SK-N-SH treated with all-trans-retinoic acid at 6 μM for 48 hours (cell line): ENCODE data around the gene CTF1.

Source experiments
- BACH2 ChIP-seq: fragments of 250-450 bp; sonication (Bioruptor Pico); IDR thresholded peaks from 2 replicates; pipeline ENCODE4 v1.9.0; 2021; ENCODE audit warnings: mild to moderate bottlenecking, borderline replicate concordance
- CREB5 ChIP-seq: fragments of 250-450 bp; sonication (Bioruptor Pico); IDR thresholded peaks from 2 replicates; pipeline ENCODE4 v1.5.1; 2020; ENCODE audit warnings: low read depth, mild to moderate bottlenecking, moderate library complexity
- CSDC2 ChIP-seq: fragments of 250-450 bp; sonication (Bioruptor Pico); IDR thresholded peaks from 2 replicates; pipeline ENCODE4 v1.5.0; 2020; ENCODE audit warnings: mild to moderate bottlenecking, moderate library complexity
- GLIS3 ChIP-seq: fragments of 250-450 bp; sonication (Bioruptor Pico); IDR thresholded peaks from 2 replicates; pipeline ENCODE4 v1.5.0; 2020; ENCODE audit warnings: mild to moderate bottlenecking, moderate library complexity
- ISL1 ChIP-seq: fragments of 250-450 bp; sonication (Bioruptor Pico); IDR thresholded peaks from 2 replicates; pipeline ENCODE4 v2.1.2; 2022; ENCODE audit warnings: mild to moderate bottlenecking, moderate library complexity
- OSR1 ChIP-seq: fragments of 250-450 bp; sonication (Bioruptor Pico); IDR thresholded peaks from 2 replicates; pipeline ENCODE4 v1.8.0; 2022; ENCODE audit warnings: moderate library complexity, mild to moderate bottlenecking, inconsistent platforms
- PATZ1 ChIP-seq: fragments of 250-450 bp; sonication (Bioruptor Pico); IDR thresholded peaks from 2 replicates; pipeline ENCODE4 v1.8.0; 2020; ENCODE audit warnings: mild to moderate bottlenecking, moderate library complexity, borderline replicate concordance
- RARB ChIP-seq: fragments of 250-450 bp; sonication (Bioruptor Pico); IDR thresholded peaks from 2 replicates; pipeline ENCODE4 v1.8.0; 2021; ENCODE audit warnings: mild to moderate bottlenecking, moderate library complexity
- TCF4 ChIP-seq: fragments of 250-450 bp; sonication (Bioruptor Pico); IDR thresholded peaks from 2 replicates; pipeline ENCODE4 v1.8.0; 2021; ENCODE audit warnings: mild to moderate bottlenecking, moderate library complexity, borderline replicate concordance
- TSHZ2 ChIP-seq: fragments of 250-450 bp; sonication (Bioruptor Pico); IDR thresholded peaks from 2 replicates; pipeline ENCODE4 v1.5.0; 2020; ENCODE audit warnings: mild to moderate bottlenecking, moderate library complexity
- ZC3H10 ChIP-seq: fragments of 250-450 bp; sonication (Bioruptor Pico); IDR thresholded peaks from 2 replicates; pipeline ENCODE4 v1.5.1; 2021; ENCODE audit warnings: mild to moderate bottlenecking, moderate library complexity
- ZFP3 ChIP-seq: fragments of 250-450 bp; sonication (Bioruptor Pico); IDR thresholded peaks from 2 replicates; pipeline ENCODE4 v1.5.0; 2020; ENCODE audit warnings: mild to moderate bottlenecking, moderate library complexity

- no peak for TF ChIP-seq PATZ1 (CRISPR knock-in tag)
- TF ChIP-seq GLIS3 (CRISPR knock-in tag), result no peak
- no peak for TF ChIP-seq BACH2 (CRISPR knock-in tag)
- TF ChIP-seq CSDC2 (CRISPR knock-in tag), result no peak
- no peak for TF ChIP-seq TSHZ2 (CRISPR knock-in tag)
- TF ChIP-seq TCF4, result no peak
- TF ChIP-seq ZC3H10 (CRISPR knock-in tag), result no peak
- TF ChIP-seq ISL1 (CRISPR knock-in tag), result no peak
- no peak for TF ChIP-seq CREB5
- no peak for TF ChIP-seq ZFP3 (CRISPR knock-in tag)
- no peak for TF ChIP-seq RARB (CRISPR knock-in tag)
- TF ChIP-seq OSR1, result no peak
Measured at GRCh38 chr16:30895627-30896260, 670 bp upstream of the CTF1 start.
